Hepatocyte (in vitro differentiated cells): ENCODE measurements around the gene P3H3. TPM values are rescaled to one million over a fixed set of nuclear protein-coding genes. Genes with fewer than 3 reads are reported as not detected.

Experiments
- DNase-seq: peaks from one replicate; pipeline ENCODE4 v3.0.0-alpha.2; 2016; ENCODE audit warnings: low spot score
- H2AFZ ChIP-seq: fragments of 200-600 bp; sonication (generic); 2 replicates; pipeline ENCODE4 v1.6.0; 2016; ENCODE audit warnings: antibody characterized with exemption, mild to moderate bottlenecking
- H3K27ac ChIP-seq: fragments of 200-600 bp; sonication (generic); 2 replicates; pipeline ENCODE4 v1.5.1; 2016; ENCODE audit warnings: mild to moderate bottlenecking
- H3K27me3 ChIP-seq: fragments of 200-600 bp; sonication (generic); 2 replicates; pipeline ENCODE4 v1.6.1; 2016
- H3K36me3 ChIP-seq: fragments of 200-600 bp; sonication (generic); replicated peaks from 2 replicates; pipeline ENCODE4 v1.5.1; 2016; ENCODE audit warnings: low read depth; ENCODE audit not compliant: insufficient read depth
- H3K4me1 ChIP-seq: fragments of 200-600 bp; sonication (generic); 2 replicates; pipeline ENCODE4 v1.5.1; 2016; ENCODE audit warnings: mild to moderate bottlenecking, moderate library complexity; ENCODE audit not compliant: insufficient read depth
- H3K4me2 ChIP-seq: fragments of 200-600 bp; sonication (generic); 2 replicates; pipeline ENCODE4 v1.6.0; 2016
- H3K4me3 ChIP-seq: fragments of 200-600 bp; sonication (generic); 2 replicates; pipeline ENCODE4 v1.5.1; 2016; ENCODE audit warnings: mild to moderate bottlenecking
- H3K79me2 ChIP-seq: fragments of 200-600 bp; sonication (generic); 2 replicates; pipeline ENCODE4 v1.6.0; 2017; ENCODE audit warnings: mild to moderate bottlenecking
- H3K9me2 ChIP-seq: fragments of 200-600 bp; sonication (generic); replicated peaks from 2 replicates; pipeline ENCODE4 v1.6.0; 2017; ENCODE audit warnings: mild to moderate bottlenecking; ENCODE audit not compliant: insufficient read depth
- H3K9me3 ChIP-seq: fragments of 200-600 bp; sonication (generic); 2 replicates; pipeline ENCODE4 v1.5.1; 2016; ENCODE audit warnings: low read depth, mild to moderate bottlenecking
- H4K20me1 ChIP-seq: fragments of 200-600 bp; sonication (generic); 2 replicates; pipeline ENCODE4 v1.6.0; 2016; ENCODE audit warnings: mild to moderate bottlenecking; ENCODE audit not compliant: insufficient read depth, poor library complexity, severe bottlenecking
- CTCF ChIP-seq: fragments of 200-600 bp; sonication (generic); IDR thresholded peaks from 2 replicates; pipeline ENCODE4 v1.5.1; 2016; ENCODE audit warnings: antibody characterized with exemption, mild to moderate bottlenecking; ENCODE audit not compliant: poor library complexity
- EZH2 ChIP-seq: fragments of 200-600 bp; sonication (generic); IDR thresholded peaks from 2 replicates; pipeline ENCODE4 v1.6.1; 2016; ENCODE audit warnings: antibody characterized with exemption, mild to moderate bottlenecking, borderline replicate concordance
- EZH2phosphoT487 ChIP-seq: fragments of 200-600 bp; sonication (generic); IDR thresholded peaks from one replicate; pipeline ENCODE4 v1.6.1; 2018; ENCODE audit warnings: antibody characterized with exemption, mild to moderate bottlenecking, low read depth, moderate library complexity; ENCODE audit not compliant: unreplicated experiment, severe bottlenecking
- WGBS: methylation state at CpG from one replicate; pipeline ENCODE4 v1.1.6; 2016; ENCODE audit warnings: low lambda C conversion rate; ENCODE audit errors: missing lambda C conversion rate; 5-methylcytosine and 5-hydroxymethylcytosine counted together
- polyA plus RNA-seq: library from polyadenylated mRNA; unstranded; fragments of >200 nt; fragmentation: Nextera tagmentation; extraction: Ambion mirVana; gene quantifications from 2 replicates; pipeline ENCODE4 v1.2.1, GENCODE V29; 2016
- total RNA-seq: library from RNA; depleted of rRNA; stranded (reverse); fragments of >200 nt; gene quantifications from 2 replicates; pipeline ENCODE4 v1.2.3, GENCODE V29; 2014

The P3H3 gene
- total and polyA plus RNA-seq, 2 experiments from 2014 or later = 38.1 to 38.6 TPM

GRCh38 chr12:6838854-6839253 is 10.6 kb downstream of the P3H3 start:
- Histone ChIP-seq H3K9me2 (no peaks in the 10 kb centered on the region), H3K79me2 (no peaks in the 10 kb centered on the region), H4K20me1 (no peaks in the 10 kb centered on the region), H3K36me3 (no peaks in the 10 kb centered on the region), H3K4me3 (no peak overlapping the region), H3K9me3 (no peaks in the 10 kb centered on the region), H3K4me1 (no peaks in the 10 kb centered on the region), H3K4me2 (no peak overlapping the region), H2AFZ (no peak overlapping the region), H3K27ac (no peak overlapping the region), H3K27me3 (no peaks in the 10 kb centered on the region)
- DNase-seq = no peak
- TF ChIP-seq EZH2phosphoT487 (no peak), EZH2 (no peak), CTCF (no peak)
- 96% methylated on average over 15 of the region's 16 CpGs for WGBS

GRCh38 chr12:6839482-6840201 is 11.4 kb downstream of the P3H3 start:
- TF ChIP-seq CTCF (no peak), EZH2phosphoT487 (no peak)
- no peaks in the 10 kb centered on the region for H3K27me3 ChIP-seq
- no peaks in the 10 kb centered on the region for H4K20me1 ChIP-seq
- H3K79me2 ChIP-seq = no peaks in the 10 kb centered on the region
- no peaks in the 10 kb centered on the region for H3K9me2 ChIP-seq
- WGBS = 74% methylated on average over 10 of the region's 10 CpGs
- H3K4me1 ChIP-seq = no peaks in the 10 kb centered on the region
- DNase-seq = no peak
- H3K36me3 ChIP-seq = no peaks in the 10 kb centered on the region
- H3K9me3 ChIP-seq = no peaks in the 10 kb centered on the region
- H2AFZ ChIP-seq = no peak overlapping the region
- H3K4me3 ChIP-seq = no peak overlapping the region
- no peak overlapping the region for H3K4me2 ChIP-seq
- no peak overlapping the region for H3K27ac ChIP-seq

- Histone ChIP-seq H3K9me3 (no peaks in the 10 kb centered on the region), H3K9me2 (no peaks in the 10 kb centered on the region), H3K4me3 (no peak overlapping the region), H2AFZ (no peak overlapping the region), H3K4me1 (no peaks in the 10 kb centered on the region), H3K4me2 (peak overlapping the region; percentile 3), H4K20me1 (no peaks in the 10 kb centered on the region), H3K27ac (no peak overlapping the region), H3K79me2 (no peaks in the 10 kb centered on the region), H3K27me3 (no peaks in the 10 kb centered on the region), H3K36me3 (no peaks in the 10 kb centered on the region)
- TF ChIP-seq CTCF (no peak), EZH2 (no peak), EZH2phosphoT487 (no peak)
- 43% methylated on average over 1 of the region's 1 CpG for WGBS
- DNase-seq = no peak
Measured at GRCh38 chr12:6840330-6840729, 12.1 kb downstream of the P3H3 start.
